HG02938 (cell line): ENCODE data around the gene SRSF12.
"Not testable (repeated sequence)": the region's sequence is repeated elsewhere in the genome, so short reads cannot be mapped to it uniquely, and the experiment has no call there.

Source experiments
- ATAC-seq: cut with Tn5 transposase; IDR thresholded peaks from one replicate; pipeline ENCODE4 v1.9.1; 2021; ENCODE audit warnings: mild to moderate bottlenecking, moderate library complexity; ENCODE audit not compliant: unreplicated experiment

The SRSF12 gene

DNA sequence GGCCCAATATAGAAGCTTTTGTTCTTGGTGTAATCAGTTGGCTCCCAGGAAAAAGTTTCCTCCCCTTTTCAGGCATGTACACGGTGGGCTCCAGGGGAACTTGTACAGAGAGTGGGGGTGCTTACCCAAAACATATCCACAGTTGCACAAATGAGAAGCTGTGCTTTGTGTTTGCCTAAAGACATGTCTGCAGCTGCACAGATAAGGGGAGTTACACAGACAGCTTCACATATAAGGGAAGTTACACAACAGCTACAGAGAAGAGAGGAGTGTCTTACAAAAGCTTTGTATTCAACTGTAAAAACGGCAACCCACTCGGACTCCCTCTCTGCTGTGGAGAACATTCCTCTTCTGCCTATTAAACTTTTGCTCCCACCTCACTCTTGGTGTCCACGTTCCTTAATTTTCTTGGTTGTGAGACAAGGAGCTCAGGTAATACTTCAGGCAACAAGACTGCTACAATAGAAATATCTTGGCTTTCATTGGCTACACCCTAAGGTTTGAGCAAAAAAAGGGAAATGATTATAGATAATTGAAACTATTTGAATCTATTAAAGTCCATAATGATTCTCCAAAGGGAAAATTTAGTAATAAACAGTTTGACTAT is 44.8 kb downstream of the SRSF12 start:
- ATAC-seq, result no peak

DNA sequence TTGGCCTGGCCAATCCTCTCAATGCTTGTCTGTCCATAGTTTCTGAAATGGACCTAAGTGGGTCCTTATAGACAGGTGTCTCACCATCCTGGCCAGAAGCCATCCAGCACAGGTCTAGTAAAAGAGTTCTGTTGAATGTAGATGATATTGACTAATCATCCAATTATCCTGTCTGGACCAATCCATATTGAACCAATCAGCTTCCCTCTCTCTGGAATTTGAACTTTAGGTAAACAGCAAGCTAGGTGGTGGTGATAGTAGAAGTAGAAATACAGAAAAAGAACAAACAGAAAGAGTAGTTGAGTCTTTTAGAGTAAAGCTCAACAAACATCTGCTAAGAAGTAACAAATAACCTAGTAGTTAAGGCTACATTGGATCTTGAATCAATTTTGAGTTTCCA is 46.8 kb downstream of the SRSF12 start:
- no peak for ATAC-seq

DNA sequence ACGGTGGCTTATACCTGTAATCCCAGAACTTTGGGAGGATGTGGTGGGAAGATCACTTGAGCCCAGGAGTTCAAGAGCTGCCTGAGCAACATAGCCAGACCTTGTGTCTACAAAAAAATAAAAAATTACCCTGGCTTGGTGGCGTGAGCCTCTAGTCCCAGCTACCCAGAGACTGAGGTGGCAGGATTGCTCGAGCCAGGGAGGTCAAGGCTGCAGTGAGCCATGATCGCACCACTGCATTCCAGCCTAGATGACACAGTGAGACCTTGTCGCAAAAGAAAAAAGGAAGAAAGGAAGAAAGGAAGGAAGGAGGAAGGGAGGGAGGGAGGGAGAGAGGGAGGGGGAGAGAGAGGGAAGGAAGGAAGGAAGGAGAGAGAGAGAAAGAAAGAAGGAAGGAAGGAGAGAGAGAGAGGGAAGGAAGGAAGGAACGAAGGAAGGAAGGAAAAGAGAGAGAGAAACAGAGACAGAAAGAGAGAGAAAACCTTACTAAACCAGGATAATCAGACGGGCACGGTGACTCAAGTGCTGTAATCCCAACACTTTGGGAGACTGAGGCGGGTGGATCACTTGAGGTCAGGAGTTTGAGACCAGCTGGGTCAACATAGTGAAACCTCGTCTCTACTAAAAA is 48.2 kb downstream of the SRSF12 start:
- no peak for ATAC-seq

DNA sequence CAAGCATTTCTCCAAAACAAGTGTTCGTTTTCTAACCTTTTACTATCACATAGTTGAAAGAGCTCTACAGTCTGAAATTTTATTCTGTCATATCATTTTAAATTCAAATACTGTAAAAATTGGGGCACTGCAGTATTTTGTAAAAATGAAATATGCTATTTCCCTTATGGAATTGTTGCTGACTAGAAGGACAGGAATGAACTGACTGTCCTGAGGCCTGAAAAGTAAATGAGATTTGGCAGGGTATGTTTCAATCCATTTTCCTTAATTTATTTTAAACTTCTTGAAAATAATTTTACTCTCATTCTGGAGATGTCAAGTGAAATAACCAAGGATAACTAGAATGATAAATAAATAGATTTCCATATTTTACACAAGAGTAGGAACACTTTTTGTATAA is 49.2 kb downstream of the SRSF12 start:
- ATAC-seq, result no peak

DNA sequence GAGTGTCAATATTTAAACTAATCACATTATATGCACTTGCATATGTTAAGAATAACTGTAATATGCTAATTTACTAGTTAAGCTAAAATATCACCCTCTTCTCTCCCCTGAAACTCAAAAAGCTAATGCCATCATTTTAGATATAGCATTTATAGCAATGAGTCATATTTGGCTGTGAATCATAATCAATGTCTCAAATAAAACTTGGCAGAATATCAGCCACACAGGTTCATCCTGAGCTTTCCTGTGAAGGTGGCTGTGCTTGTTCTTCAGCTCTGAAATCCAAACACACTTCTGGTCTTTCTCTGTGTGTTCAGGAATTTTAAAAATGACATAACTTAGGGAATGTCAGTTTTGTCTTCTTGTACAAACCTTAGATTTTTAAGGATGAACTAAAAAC is 50.1 kb downstream of the SRSF12 start:
- ATAC-seq, result no peak

DNA sequence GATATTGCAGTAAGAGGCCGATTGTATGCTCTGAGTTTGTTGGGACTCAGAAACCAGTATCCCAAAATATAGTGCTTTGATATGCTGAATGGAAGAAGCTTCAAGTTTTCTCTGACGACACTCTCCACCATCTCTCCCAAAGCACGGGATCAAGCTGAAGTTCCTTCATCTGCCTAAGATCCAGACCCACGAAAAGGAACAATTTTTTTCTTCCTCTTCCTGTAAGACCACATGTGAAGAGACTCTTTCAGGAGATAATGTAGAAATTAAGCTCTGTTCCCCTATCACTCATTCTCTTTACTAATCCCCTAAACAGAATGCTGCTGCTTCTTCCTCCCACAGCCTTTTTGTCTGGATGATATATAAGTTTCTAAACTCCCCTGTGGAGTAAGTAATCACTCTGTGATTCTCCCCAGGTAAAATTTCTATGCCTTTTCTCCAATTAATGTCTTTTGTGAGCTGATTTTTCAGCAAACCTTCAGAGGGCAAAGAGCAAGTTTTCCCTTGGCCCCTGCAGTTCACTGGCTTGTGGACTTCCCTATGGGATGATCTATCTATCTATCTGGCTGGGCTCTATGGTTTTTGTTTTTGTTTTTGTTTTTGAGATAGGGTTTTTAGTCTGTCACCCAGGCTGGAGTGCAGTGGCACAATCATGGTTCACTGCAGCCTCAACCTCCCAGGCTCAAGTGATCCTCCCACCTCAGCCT is 50.8 kb downstream of the SRSF12 start:
- no peak for ATAC-seq

DNA sequence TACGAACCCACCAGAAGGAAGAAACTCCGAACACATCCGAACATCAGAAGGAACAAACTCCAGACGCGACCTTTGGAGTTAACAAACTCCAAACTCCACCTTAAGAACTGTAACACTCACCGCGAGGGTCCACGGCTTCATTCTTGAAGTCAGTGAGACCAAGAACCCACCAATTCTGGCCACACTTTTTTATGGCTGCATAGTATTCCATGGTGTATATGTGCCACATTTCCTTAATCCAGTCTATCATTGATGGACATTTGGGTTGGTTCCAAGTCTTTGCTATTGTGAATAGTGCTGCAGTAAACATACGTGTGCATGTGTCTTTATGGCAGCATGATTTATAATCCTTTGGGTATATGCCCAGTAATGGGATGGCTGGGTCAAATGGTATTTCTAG is 51.8 kb downstream of the SRSF12 start:
- ATAC-seq, result not testable (repeated sequence)

DNA sequence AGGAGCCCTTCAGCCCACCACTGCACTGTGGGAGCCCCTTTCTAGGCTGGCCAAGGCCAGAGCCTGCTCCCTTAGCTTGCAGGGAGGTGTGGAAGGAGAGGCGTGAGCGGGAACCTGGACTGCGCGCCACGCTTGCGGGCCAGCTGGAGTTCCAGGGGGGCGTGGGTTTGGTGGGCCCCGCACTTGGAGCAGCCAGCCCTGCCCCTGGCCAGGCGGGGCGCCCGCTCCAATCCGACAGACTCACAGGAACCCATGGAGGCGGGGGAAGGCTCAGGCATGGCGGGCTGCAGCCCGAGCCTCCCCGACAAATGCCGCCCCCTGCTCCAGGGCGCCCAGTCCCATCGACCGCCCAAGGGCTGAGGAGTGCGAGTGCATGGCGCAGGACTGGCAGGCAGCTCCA is 52.9 kb downstream of the SRSF12 start:
- ATAC-seq, result not testable (repeated sequence)

DNA sequence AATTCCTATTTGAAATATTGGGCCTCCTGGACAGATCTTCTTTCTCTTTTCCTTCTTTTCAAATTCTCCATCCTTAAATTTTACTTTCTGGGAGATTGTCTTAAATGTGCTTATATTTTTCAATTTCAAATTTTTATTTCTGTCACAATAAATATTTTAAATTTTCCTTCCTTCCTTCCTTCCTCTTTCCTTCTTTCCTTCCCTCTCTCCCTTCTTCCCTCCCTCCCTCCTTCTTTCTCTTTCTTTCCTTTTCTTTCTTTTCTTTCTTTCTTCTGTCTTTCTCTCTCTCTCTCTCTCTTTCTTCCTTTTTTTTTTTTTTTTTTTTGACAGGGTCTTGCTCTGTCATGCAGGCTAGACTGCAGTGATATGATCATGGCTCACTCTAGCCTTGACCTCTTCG is 54.0 kb downstream of the SRSF12 start:
- no peak for ATAC-seq

DNA sequence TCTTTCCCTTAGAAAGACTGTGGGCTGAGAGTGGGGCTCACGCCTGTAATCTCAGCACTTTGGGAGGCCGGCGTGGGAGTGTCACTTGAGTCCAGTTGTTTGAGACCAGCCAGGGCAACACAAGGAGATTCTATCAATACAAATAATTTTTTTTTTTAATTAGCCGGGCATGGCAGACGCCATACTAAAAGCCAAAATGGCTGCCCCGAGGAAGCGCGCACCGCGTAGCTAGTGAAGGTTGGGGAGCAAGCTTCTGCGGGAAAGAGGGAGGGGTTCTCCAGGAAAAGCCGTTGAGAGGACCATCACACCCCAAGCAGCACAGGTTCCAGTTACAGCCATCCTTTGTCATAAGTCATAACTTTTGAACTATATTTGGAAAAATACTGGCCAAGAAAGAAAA is 58.6 kb downstream of the SRSF12 start:
- ATAC-seq, result no peak

DNA sequence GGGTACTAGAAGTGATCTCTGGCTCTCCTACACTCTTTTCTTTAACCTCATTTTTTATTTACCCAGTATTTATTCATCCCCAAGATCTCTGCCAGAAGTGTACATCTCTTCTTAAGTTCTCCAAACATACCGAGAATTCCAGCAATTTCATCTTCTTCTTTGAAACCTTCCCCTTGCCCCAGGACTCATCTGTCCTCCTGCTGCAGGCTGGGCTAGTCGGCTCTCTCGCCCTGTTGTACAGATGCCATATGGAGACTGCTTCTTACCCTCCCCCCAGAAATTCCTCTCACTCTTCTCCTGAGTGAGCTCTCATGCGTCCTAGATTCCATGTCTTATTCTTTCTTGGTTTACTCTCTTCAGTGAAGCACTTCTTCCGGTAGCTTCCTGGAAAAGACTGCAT is 59.2 kb downstream of the SRSF12 start:
- ATAC-seq, result no peak

DNA sequence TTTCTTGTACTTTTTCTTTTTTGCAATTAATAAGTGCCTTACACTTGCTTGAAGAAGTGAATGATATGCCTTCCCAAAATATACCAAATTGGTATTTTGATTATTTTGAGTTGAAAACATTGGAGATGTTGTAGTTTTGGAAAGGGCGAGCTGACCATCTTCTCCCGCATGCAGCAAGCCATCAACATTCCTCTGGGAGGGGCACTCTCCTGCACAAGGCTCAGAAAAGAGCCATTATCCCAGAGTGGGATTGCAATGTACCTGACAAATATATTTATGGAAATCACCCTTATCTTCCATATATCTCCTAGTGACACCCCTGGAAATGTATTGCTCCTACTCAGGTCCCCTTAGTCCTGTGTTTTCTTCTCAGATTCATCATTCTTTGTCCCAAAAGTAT is 60.1 kb downstream of the SRSF12 start:
- ATAC-seq, result no peak

DNA sequence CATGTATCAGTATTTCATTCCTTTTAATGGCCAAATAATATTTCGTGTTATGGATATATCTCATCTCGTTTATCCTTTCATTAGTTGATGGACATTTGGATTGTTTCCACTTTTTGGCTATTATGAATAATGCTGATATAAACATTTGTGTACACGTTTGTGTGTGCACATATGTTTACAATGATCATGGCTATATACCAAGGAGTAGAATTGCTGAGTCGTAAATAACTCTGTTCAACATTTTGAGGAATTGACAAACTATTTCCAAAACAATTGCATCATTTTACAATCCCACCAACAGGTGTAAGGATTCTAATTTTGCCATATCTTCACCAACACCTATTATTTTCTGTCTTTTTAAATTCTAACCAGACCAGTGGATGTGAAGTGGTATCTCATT is 63.7 kb downstream of the SRSF12 start:
- no peak for ATAC-seq

DNA sequence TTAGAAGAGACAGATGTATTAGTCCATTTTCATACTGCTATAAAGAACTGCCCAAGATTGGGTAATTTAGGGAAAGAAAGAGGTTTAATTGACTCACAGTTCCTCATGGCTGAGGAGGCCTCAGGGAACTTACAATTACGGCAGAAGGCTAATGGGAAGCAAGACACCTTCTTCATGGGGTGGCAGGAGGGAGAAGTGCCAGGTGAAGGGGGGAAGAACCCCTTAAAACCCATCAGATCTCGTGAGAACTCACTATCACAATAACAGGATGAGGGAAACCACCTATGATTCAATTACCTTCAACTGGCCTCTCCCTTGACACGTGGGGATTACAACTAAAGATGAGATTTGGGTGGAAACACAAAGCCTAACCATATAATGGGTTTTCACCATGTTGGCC is 66.2 kb downstream of the SRSF12 start:
- no peak for ATAC-seq

DNA sequence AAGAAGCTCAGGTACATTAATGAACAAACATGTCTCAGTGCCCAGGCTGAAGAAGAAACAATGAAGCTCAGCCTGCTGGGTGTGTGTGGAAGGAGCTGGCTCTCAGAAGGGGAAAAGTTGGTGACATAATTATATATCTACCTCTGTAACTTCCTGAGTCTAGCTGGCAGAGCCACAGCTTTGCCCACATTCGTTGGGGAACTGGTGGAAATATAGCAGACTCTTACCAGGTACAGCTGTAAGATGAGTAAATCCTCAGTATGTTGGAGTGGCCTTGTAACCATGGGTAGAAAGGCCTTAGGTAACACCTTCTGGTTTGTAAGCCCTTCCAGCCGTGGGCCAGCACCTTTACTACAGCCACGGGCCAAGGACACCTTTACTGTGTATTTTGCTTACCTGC is 67.2 kb downstream of the SRSF12 start:
- no peak for ATAC-seq

DNA sequence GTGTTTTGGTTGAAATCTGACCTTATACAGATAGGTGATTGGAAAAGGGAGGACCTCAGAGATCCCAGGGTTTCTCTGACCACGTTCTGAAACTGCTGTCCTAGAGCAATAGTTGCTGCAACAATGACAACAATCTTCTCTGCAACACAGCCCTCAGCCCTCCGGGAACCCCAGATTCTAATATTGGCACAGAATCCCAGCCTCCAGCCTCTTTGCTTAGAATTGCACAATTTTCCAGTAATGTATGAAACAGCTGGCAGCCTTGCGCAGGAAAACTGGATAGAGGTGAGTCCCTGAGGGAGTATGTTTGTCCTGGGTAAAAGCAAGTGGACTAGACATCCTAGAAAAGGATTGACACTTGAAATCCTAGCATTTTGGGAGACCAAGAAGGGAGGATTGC is 67.7 kb downstream of the SRSF12 start:
- no peak for ATAC-seq

DNA sequence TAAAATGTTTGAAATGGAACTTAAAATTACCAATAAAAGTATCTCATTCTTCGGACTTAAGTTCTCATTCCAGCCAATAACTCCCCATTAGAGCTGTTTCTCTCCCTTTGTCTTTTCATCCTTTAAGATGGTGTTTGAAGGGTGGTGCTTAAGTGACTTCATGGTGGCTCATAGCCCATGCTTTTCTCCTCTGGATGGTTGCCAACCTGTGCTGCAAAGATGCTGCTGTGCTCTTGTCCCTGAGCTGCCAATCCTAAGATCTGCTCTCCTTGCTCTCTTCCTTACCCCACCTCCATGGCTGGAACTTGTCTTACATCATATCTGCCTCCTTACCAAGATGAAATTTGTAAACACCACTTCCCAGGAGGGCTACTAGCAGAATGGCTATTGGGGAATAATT is 68.9 kb downstream of the SRSF12 start:
- no peak for ATAC-seq

DNA sequence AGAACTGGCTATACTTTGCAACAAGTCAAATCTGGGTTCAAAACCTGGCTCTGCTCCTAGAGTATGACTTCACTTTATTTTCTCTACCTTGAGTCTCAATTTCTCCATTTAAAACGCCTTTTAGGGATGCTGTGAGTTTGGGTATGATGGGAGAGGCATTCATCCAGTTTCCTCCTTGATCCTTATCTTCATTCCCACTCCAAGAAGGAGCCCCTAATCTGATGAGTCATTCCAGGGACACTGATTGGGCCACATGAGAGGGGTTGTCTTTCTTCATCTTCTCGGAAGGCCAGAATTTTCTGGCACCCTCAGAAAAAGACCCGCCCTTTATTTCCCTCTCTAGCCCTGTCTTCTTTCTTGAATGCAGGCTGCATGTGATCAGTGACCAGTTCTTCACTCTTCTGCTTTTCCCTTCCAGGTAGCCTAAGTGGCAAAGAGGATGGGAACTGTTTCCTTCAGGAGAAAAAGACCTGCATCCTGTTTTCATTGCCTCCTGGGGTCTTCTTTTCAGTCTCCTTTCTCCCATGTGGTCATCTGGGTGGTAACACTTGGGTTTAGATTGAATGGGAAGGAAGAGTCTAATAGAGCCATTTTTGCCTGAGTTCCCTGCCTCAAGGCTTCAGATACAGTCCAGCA is 69.5 kb downstream of the SRSF12 start:
- ATAC-seq, result no peak

DNA sequence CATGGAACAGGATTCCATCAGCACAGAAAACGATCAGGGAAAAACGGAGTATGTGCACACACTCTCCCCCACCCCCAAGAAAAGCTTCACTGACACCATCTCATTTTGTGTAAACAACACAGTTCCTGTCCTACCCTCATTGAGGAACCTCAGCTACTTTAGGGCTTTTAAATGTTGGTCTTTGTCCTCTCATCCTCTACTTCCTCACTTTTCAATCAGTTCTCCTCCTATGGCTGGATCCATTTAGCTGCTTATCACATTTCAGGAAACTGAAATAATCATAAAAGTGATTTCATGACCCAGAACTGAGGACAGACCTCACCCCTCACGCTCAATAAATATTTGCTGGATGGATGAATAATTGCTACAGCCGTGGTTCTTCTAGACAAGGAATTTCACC is 70.4 kb downstream of the SRSF12 start:
- no peak for ATAC-seq
